IPS DF 19.7 (cell line): ENCODE data around the gene LSM3.

Experiments
- DNase-seq: peaks from one replicate; pipeline ENCODE4 v3.0.0-alpha.2; 2013; ENCODE audit warnings: low read depth, low spot score

Gene LSM3

DNA sequence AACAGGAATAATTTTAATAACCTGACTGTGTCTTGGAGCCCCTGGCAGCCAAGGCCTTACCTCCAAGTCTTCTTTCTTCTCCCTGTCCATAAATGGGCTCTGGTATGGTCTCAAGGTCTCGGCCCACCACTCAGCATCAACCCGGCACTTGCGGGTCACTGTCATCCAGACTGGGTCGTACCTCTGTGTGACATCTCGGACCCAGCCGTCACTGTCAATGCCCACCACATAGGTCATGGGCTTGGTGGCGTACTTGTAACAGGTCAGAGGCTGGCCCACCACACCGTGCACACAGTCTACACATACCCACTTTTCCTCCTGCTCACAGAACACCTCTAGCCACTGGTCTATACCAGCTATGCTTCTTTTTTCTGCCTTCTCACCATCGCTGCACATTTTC lies 20.7 kb upstream of the LSM3 start:
- DNase-seq = no peak

DNA sequence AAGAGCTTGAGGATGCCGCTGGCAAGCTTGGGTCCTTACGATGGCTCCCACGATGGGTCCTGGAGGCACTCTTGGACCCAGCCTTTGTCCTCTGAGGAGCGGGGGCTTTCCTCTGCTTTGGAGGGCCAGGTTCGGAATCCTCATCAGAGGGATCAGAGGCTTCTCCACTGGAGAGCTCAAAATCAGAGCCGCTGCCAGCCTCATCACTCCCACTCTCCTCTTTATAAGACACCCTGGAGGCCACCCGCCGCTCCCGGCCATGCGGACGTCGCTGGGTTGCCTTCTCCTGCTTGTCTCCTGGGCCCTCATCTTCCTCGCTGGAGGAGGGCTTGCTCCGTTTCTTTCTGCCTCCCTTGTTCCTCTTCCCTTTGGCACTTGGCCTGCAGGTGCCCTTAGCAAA lies 20.2 kb upstream of the LSM3 start:
- DNase-seq = no peak

DNA sequence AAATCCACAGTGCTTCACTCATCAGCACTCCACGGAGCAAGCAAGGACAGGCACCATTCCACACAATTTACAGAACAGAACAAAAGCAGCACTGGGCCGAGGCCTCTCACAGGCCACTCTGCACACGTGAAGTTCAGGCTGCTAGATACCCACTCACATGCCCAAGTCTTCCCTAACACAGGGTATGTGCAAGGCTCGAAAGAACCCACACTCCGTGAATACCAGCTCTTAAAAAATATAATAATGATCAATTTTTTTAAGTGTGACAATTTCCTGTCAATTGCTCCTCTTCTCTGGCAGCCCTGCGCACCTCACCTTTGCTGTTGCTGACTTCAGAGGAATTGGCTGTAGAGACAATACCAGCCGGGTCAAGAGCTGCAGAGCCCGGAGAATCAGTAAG lies 19.2 kb upstream of the LSM3 start:
- DNase-seq = no peak

DNA sequence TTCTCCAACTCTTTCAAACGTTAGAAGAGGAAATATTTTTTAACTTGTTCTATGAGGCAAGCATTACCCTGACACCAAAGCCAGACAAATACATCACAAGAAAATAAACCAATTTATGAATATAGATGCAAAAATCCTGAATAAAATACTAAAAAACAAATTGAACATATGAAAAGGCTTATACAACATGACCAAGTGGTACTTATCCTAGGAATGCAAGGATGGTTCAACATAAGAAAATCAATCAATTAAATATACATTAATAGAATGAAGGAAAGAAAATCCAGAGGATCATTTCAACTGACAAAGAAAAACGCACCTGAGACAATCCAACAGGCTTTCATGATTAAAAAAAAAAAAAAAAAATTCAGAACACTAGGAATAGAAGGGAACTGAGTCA lies 17.3 kb upstream of the LSM3 start:
- DNase-seq = no peak

DNA sequence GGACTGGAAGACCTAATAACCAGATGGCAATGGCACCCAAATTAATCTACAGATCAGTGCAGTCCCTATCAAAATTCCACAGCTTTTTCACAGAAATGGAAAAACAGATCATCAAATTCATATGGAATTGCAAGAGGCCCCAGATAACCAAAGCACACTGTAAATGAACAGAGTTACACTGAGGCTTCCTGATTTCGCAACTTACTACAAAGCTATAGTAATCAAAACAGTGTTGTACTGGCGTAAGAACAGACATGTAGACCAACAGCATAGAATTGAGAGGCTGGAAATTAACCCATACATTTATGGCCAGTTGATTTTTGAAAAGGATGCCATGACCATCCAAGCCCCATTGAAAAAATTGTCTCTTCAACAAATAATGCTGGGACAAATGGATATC lies 16.4 kb upstream of the LSM3 start:
- DNase-seq = no peak

DNA sequence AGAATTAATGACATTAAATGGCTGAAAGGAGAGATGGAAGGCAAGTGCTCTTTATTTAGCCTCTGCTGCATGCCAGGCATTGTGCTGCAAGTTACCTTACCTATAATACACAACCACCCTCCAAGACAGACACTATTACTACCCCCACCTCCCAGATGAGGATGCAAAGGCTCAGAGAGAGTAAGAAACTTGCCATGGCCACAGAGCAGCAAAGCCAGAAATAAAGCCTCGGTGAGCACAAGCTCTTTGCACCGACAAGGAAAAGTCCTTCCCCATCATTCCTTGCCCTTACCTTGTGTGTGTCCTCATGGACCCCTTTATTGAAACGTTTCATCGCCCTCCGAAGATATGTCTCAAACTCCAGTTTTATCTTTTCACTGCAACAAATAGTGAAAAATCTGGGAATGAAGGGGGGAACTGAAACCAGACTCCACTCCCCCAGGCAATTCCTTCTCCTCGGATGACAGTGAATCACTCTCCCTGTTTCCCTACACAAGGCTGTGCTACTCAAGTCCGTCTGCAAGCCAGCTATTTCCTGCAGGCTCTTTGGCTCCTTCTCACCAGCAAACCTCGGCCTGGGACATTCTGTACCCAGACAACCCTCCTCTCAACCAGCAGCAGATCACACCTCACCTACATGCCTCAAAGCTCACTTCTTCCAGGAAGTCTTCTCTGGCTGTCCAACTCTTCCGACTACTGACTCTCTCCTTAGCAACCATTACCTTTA lies 11.6 kb upstream of the LSM3 start:
- DNase-seq = no peak

DNA sequence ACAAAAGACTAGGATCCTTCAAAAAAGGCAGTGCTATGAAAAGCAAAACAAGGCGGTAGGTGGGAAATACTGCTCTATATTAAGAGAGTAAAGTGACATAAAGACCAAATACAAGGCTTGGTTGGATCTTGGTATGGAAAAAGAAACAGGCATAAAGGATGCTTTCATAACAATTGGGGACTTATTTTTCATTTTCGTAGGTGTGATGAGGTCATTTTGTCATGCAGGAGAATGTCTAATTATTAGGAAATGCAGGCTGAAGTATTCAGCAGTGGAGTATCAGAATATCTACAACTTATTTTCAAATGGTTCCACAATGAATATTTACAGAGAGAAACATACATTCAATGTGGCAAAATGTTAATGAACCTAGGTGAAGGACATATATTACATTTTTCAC lies 9.2 kb upstream of the LSM3 start:
- DNase-seq = no peak

DNA sequence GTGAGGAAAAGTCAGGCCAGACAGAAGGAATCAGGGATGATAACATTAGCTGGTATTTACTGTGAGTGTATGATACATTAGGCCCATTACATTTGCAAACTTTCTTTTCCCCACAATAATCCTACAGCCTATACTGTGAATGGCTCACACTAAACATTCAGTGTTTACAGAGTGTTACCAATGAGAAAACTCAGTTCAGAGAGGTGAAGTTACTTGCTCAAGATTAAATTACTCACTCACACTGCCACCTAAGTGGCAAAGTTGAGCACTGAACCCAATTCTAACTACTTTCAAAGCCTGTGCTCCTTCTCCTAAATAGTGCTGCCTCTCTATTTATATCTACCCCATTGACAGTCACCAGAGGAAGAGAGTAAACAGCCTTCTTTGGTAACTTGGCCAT lies 8.7 kb upstream of the LSM3 start:
- DNase-seq = no peak

DNA sequence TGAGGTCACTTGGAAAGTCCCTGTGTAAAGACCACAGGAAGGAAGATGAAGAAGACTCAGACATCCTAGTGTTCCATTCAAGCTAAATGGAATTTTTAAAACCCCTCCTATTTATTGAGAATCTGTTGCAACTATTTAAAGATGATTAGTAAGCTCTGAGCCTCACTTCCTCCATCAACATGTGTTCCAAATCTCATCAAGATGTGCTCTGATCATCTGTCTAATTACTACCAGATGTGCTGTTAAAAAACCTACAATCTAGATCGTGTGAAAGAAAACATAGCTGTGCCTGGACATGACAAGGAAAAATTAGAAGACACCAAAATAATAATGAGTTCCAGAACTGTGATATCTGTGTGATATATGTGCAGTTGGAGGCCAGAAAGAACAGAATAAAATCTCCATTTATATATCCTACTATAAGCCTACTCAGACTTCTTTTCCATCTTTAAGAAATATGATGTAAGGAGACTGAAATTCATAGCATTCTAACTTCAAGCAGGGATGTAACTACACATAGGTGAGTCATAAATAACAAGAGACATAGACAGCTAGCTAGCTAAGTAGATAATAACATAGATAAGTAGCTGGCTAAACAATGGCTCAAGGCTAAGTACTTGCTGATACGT lies 8.0 kb upstream of the LSM3 start:
- DNase-seq = no peak

DNA sequence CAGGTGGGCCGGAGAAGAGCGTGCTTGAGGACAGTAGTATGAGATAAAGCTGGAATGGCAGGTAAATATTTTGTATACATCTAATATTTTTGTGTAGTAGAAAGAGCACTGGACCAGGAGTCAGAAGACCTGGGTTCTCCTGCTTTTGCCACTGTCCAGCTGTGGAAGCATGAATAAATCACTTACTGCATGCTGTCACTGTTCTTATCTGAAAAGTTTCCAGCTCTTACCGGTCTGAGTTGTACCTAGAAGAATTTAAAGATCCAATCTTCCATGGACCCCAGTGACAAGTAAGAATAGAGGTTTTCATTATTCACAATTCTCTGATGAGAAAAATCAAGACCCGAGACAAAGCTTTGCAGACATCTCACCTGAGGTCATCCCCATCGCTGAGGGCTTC lies 6.1 kb upstream of the LSM3 start:
- no peak for DNase-seq

DNA sequence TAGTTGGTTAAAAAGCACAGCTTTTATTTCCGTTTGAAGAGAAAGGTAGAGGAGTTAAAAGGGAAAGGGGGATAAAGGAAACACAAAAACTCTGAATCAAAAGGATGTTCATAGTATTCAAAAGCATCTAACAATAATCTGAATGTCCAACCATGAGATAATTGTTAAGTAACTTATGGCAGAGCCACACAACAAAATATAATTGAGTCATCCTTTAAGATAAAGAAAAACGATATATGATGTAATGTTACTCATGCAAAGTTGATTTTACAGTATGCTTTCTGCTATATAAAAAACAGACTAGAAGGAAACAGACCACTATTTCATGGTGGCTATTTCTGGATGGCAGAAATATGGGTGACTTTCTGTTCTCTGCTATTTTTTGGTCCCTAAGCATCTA lies 4.1 kb upstream of the LSM3 start:
- DNase-seq = no peak

DNA sequence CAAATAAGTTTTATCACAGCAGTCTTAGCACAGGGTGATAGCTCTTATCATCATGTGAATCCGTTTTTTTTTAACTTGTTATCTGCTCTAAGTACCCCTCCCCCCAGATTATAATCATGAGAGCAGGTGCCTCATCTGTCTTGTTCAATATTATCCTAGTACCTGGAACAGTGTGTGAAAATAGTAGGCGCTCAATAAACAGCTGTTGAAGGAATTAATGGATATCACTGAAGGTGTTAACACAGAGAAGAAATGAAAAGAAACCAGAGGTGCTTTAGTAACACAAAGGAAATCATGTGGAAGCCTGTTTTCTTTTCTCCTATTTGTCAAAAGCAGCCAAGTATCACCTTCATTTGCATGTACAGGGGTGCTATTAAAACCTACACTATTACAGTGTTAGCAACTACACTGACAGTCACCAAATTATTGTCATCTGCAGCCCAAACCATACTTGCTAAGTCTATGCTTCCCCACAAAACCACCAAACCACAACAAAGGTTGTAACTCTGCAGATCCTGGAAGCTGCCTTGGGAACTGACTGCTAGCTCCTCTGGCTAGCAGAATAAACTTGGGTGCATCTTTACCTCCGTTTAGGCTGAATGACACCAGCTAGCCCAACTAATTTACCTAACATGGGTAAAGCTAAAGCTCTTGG lies 3.1 kb upstream of the LSM3 start:
- DNase-seq = no peak

DNA sequence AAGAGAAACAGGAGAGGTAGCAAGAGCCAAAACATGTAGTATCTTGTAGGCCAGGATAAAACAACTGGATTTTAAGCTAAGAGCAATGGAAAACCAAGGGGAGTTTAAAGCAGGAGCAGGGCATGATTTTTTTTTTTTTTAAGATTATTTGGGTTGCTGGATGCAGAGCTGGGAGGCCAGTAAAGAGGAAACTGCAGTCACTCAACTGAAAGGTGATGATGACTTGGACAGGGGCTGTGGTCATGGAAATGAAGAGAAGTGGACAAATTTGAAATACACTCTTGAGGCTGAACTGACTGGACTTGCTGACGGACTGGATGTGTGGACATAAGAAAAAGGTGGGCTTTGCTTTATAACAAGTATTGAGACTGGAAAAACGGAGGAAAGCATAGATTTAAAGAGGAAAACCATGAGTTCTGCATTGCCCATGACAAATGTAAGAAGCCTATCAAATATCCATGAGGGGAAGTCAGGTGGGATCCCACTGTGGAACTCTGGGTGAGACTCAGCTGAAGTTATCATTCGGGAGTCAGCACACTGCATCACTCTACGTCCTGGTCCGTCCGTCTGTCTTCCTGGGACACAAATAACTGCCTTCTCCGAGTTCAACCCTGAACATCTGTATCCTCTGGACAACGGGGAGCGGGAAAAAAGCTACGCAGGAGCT lies 904 bp upstream of the LSM3 start:
- DNase-seq = no peak

DNA sequence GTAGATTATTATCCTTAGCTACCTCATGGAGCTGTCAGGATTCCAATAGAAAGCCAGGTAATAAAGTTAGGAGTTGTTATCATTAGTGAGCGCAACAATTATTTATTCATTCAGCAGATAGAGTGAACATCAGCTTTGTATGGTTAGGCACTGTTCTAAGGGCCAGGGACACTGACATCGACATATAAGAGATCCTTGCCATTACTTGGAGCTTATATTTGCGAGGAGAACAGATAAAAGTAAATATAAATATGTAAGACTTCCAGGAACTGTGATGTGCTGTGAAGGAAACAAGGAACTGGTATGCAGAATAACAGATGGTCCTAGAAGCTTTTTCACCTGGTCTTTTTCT lies 473 bp downstream of the LSM3 start:
- DNase-seq = no peak

DNA sequence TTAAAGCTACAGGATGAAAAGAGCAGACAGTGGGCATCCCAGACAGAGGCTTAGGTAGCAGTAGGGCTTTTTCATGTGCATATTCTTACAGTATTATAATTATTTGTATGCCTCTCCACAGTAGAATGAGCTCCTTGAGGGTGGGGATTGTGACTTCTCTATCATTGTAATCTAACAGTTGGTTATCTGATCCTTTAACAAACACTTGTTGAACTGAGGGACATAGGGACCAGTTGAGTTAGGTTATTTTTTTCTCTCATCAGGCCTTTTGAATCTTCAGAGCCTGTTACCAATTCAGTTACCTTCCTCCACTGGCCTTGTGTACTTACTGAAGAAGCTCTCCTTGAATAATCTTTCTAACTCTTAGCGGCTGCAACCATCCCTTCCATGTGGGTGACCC lies 1.2 kb downstream of the LSM3 start:
- DNase-seq = no peak

DNA sequence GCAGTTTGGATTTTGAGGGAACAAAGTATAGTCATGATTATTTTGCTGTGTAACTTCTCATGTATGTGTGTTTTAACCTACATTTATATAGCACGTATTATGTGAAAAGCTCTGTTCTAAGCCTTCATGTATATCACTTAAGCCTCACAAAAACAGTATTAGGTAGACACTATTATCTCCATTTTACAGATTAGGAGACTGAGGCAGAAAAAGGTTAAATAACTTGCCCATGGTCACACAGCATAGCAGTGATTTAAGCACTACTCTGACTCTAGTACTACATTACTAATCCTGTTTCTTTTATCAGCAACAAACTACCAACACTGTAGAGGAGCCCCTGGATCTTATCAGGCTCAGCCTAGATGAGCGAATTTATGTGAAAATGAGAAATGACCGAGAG lies 2.6 kb downstream of the LSM3 start:
- DNase-seq = no peak

DNA sequence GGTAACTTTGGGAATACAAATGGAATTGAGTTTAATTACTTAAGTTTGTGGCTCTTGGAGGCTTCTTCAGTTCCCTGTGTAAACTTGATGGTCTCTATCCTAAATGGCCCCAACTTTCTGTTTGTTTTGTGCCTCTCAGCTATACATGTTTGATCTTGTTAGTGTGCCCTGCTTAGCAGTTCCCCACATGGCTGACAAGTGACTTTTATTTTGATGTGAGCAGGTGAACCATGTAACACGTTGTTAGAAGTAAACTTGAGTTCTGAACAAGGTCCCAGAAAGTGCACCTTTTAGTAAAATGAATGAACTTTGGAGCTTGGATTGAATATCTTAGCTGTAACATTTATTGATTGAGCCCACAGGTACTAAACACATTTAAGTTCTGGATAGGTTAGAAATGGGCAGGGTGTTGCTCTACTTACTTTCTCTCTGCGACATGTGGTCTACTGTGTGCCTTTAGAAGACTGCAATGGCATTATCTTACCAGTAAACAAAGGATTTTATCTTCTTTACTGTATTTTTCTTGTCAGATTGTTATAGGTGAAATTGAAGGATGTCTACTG lies 4.5 kb downstream of the LSM3 start:
- DNase-seq = no peak

DNA sequence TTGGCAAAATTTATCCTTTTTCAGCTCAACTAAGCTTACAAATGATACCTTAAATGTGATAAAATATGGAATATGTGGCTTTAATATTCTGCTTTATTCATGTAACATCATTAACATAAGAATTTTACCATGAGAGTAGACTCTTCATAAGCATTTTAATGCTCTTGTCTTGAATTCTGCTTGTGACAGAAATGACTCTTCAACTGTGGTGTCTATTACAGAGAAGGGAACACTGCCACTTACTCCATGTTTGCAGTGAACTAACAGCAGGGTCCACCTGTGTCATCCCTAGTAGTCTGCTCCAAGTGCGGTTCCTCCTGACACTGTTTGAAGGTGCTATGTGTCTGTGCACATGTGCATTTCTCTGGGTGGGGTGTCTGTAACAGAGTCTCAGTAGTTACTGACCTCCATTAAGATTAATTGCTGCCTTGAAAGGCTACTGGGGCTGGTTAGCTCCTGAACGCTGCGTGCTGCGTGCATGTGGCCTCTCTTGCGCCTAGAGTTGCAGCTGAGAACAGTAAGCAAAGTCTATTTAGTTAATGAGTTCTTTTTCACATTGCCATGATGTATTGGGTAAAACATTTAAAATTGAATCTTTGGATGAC lies 8.3 kb downstream of the LSM3 start:
- no peak for DNase-seq

DNA sequence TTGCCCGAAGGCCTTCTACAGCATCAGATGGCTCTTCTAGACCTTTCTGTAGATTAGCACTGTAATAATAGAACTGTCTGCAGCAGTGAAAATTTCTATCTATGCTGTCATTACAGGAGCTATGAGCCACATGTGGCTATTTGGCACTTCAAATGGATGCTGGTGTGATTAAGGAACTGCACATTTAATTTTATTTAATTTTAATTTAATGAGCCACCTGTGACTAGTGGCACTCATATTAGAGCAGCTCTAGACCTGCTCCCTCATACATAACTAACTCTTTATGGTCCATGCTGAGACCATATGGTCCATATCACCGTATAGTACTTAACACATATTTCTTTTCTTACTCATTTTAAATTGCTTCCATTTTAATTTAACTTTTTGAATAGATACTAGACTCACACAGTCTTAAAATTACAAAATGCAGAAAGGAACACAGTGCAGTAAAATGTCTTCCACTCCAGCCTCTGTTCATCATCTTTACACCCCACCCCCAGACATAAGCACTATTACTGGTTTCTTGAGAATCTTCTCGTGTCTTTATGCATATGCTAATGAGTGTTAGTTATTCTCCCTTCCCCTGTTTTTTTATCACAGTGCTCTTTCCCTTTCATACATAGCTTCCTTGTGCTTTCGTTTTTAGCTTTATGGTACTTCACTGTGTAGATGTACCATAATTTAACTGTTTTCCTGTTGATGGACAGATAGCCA lies 9.6 kb downstream of the LSM3 start:
- DNase-seq = no peak

DNA sequence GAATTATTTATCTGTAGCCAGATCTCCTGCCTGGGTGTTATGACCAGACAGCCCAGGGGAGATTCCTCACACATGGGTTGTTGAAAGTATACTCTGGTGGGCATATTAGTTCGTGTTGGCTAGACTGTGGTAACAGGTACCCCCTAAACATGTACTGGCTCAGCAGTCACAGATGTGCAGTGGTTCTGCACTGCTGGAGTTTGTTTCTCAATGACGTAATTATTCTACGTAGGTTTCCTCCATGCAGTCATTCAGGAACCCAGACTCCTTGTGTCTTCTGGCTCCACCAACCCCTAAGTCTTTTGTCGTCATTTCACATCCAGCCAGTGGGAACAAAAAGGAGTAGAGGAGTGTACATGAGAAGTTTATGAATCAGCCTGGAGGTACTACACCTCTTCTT lies 16.2 kb downstream of the LSM3 start:
- no peak for DNase-seq

DNA sequence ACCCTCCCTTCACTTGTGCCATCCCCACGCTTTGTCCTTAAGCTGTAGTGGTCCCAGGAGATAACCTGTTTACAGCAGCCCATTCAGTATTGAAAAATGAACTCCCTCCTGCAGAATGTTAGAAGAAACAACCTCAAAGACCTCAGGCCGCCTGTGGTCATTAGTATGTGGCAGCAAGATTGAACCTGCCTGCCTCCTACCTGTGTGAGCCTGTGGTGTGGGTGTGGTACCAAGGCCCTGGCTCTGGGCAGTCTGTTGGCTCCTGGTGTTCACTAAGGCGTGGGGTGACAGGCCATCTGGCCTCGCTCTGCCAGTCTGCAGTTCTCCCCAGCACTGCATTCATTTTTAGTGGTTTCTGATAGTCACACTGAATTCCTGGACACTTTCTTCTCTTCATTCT lies 21.0 kb downstream of the LSM3 start:
- DNase-seq = no peak

DNA sequence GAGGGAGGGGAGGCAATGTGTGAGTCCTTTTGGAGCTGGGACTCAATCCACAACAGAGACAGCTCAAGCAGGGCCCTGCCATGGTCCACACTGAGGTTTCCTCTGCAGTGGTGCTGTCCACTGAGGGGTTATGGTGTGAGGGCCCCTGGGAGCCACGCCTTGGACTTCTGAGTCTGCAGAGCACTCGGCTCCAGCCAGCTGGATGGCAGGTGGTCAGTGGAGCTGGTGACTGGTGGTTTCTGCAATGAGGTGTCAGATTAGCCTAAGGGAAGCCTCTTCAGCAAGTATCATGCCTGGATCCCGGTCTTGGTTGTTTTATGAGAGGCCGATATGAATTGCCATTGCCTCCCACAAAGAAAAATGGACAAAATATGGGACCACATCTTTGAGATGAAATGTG lies 21.7 kb downstream of the LSM3 start:
- DNase-seq = no peak
